Stimulated activated CD8-positive, alpha-beta memory T cell treated with anti-CD3 and anti-CD28 coated beads, Interleukin-2, amount 100 ng/mL, for 1 hour (primary cell): ENCODE measurements around the gene MCFD2.

Source experiments
- DNase-seq, 2 donors: peaks; one replicate each; pipeline ENCODE4 v3.0.0-alpha.2; 2020; ENCODE audit warnings: low read depth in 2 of 2

Gene MCFD2

GRCh38 chr2:46873604-46874068 lies 42.0 kb downstream of the MCFD2 start:
- DNase-seq: no peak

- DNase-seq: no peak
Observed at GRCh38 chr2:46872902-46873603, 42.6 kb downstream of the MCFD2 start.

DNA sequence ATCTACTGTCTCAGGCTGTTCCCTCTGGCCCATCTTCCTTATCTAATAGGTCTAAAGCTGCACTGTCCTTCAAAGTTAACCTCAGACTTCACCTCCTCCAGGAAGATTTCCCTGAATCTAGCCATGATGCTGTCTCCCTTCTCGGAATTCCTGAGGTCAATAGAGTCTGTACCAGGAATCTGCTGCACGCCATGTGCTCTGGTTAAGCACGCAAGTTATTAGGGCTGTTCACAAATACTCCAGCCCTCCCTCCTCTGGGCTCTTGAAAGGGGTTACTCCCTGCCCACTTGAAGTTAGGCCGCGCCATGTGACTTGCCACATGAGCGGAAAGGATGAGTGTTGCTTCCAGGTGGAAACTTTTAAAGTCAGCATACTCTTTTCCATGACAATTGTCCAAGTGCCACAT lies 43.6 kb downstream of the MCFD2 start:
- no peak for DNase-seq

DNA sequence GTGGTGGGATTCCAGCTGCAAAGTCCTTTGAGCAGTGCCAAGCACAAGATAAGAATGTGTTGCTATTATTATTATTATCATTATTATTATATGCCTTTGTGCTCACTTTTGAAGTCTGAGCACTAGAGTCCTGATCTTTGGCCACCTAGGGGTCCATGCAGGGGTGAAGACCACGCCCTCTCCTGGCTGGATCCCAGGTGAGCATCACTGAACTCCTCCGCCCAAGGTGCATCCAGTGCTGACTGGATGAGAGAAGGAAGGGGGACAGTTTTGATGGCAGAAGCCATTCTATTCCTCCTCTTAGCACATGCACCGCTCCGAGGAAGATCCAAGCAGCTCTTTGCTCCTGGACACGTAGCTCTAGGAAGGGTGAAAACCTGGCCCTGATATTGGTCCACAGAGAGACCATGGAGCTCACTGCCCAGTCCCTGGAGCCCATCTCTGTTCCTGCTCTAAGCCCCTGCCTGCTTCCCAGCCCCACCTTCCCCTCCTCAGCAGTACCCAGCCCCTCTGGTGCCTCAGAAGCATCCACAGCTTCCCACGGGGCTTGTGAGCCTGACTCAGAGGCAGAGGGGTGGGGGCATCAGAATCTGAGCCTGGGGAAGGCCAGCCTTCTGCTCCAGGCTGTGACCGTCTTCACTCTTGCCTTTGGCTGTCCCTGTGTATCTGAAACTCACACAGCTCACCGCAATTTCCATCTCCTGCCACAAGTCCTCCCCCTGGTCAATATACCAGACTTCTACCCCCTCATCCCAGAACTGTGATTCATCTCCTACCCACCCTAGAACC lies 45.4 kb downstream of the MCFD2 start:
- DNase-seq: no peak

- no peak for DNase-seq
Observed at GRCh38 chr2:46869621-46870020, 46.0 kb downstream of the MCFD2 start.

- no peak for DNase-seq
Observed at GRCh38 chr2:46866770-46867246, 48.8 kb downstream of the MCFD2 start.

GRCh38 chr2:46865181-46865970 lies 50.2 kb downstream of the MCFD2 start:
- DNase-seq: no peak

GRCh38 chr2:46863882-46864281 lies 51.7 kb downstream of the MCFD2 start:
- DNase-seq: no peak

GRCh38 chr2:46862514-46862913 lies 53.1 kb downstream of the MCFD2 start:
- no peak for DNase-seq

DNA sequence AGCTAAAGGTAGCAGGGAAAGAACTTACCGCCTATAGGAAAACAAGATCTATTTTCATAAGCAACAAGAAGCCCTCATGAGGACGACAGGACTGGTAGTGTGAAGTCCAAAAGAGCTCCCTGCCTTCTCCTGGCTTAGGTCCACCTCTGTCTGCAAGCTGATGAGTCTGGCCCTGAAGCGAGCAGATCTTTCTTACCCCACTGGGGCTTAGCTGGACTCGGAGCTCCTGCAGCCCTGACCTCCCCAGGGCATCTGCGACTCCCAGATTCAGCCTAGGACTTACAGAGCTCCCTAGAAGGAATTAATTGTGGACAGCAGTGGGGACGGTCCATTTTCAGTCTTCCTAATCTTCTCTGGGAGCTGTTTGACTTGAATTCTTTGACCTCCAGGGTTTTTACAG lies 53.7 kb downstream of the MCFD2 start:
- DNase-seq: no peak

- DNase-seq: no peak
Observed at GRCh38 chr2:46859482-46859881, 56.1 kb downstream of the MCFD2 start.

DNA sequence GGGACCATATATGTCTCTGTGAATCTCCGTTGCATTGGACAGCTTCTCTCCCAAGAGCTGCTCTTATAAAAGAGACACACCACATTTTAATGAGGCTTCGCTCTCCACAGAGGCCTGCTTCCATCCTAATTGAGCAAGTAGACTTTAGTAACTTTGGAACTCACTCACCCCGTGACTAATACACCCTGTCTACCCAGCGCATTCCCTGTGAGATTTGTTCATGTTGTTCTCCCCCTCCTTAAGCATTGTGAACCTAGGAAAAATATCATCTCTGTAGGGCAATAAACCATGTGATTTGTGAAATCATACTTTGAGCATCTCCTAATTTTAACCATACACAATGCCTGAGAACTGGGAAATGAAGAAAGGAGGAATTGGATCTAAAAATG lies 56.9 kb downstream of the MCFD2 start:
- no peak for DNase-seq

- DNase-seq: no peak
Observed at GRCh38 chr2:46857871-46858701, 57.5 kb downstream of the MCFD2 start.

DNA sequence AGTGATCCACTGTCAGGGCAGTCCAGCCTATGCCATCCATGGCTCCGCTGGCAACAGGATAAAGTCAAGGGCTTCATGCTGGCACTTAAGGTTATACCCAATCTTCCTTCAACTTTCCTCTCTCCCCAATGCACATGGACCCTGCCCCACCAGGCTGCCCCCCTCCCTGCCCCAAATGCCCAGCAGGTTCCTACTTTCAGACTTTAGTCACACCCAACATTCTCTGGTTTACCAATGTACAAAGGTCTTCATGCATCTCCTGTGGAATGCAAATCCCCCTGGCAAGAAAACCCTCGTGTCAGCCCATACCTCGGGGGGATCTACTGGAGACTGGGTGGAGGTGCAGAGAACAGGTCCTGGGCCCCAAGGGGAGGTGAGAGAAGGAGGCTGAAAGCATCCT lies 59.3 kb downstream of the MCFD2 start:
- no peak for DNase-seq

DNA sequence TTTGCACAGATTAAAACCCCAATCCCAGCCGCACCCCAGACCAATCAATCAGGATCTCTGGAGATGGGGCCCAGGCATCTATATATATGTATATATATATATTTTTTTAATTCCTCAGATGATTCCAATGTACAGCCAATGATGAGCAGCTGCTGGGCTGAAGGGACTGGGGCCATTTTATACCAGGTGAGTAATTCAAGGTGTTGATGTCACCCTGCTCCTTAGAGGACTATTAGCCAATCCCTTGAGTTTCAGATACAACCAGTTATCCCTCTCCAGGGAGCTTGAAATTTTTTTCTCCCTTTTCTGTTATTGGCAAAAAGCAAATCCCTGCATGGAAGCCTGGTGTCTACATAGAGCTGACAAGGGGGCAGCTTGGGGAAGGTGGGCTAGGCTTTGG lies 59.8 kb downstream of the MCFD2 start:
- DNase-seq: no peak

DNA sequence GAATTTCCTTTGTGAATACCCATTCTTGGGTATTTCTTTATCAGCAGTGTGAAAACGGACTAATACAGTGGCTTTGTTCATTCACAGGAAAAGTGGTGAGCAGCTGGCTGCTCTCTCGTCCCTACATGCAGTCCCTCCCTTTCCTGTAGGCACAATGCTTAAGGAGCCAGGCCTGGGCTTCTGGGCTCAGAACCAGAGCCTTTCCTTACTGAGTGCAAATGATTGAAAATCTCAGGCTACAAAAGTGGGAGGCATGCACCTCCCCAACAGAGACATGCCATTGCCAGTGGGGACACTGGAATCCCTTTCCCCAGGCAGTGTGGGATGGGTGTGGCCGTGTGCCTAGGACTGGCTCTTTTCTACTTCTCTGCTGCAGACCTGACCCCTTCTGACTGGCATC lies 61.3 kb downstream of the MCFD2 start:
- DNase-seq: no peak

DNA sequence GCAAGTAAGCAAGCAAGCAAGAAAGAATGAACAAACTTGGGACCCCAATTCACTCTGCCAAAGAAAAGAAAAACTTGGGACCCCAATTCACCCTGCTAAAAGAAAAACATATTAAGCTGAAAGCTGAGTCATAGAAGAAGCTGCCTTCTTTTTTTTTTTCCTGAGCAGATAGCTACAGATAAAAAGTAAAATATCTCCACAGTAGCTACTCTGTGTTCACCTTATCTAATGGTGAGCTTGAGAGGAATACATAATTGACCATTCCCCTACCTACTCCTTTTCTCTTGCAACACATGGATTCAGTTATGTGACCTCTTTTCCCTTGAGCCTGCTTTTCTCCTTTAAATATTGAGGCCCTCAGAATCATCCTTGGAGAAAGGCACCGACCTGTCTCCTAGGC lies 63.0 kb downstream of the MCFD2 start:
- no peak for DNase-seq

DNA sequence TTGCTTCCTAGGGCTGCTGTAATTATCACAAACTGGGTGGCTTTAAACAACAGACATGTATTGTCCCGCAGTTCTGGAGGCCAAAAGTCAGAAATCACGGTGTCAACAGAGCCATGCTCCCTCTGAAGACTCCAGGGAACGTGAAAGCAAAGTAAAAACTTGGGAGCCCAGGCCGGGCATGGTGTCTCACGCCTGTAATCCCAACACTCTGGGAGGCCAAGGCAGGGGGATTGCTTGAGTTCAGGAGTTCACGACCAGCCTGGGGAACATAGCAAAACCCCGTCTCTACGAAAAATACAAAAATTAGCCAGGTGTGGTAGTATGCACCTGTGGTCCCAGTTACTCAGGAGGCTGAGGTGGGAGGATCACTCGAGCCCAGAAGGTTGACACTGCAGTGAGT lies 63.5 kb downstream of the MCFD2 start:
- no peak for DNase-seq
